ENCODE results near the gene NOL4L. TPM values are rescaled to one million over a fixed set of nuclear protein-coding genes. Genes with fewer than 3 reads are reported as not detected.
A peak's percentile ranks its signal among the peaks of the same experiment; 100 is the strongest.
"Not testable (repeated sequence)": the region's sequence is repeated elsewhere in the genome, so short reads cannot be mapped to it uniquely, and the experiment has no call there.

Gene NOL4L
- polyA plus RNA-seq, 1 experiment, result 10.9 TPM

DNA sequence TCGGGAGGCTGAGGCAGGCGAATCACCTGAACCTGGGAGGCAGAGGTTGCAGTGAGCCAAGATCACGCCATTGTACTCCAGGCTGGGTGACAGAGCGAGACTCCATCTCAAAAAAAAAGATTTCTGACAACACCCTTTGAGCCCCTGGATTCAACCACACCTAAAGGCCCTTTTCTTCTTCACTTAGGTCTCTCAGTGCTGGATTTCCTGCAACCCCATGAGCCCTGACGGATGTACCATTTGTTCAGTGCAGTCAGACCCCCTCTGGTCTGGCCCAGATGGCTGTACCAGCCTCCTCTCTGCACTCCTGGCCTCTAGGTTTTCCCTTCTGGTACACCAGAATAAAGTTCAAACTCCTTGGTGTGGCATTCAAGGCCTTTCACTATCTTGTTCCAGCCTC lies 9.1 kb upstream of the NOL4L start:
- ChIA-PET POLR2A (no interaction called here), CTCF (no interaction called here)
- Histone ChIP-seq H3K27me3 (ENCODE audit: control insufficient read depth, insufficient read depth, low read length) (peaks cover 2% of the 10 kb centered on the region; the same call in 1 of the 2 replicates), H3K36me3 (ENCODE audit: control insufficient read depth, insufficient read depth, low read length) (no peaks in the 10 kb centered on the region), H3K4me3 (ENCODE audit: low read depth, low read length) (no peak overlapping the region)
- DNase-seq (ENCODE audit: low read depth), result no peak
- TF ChIP-seq, protein P1, sequence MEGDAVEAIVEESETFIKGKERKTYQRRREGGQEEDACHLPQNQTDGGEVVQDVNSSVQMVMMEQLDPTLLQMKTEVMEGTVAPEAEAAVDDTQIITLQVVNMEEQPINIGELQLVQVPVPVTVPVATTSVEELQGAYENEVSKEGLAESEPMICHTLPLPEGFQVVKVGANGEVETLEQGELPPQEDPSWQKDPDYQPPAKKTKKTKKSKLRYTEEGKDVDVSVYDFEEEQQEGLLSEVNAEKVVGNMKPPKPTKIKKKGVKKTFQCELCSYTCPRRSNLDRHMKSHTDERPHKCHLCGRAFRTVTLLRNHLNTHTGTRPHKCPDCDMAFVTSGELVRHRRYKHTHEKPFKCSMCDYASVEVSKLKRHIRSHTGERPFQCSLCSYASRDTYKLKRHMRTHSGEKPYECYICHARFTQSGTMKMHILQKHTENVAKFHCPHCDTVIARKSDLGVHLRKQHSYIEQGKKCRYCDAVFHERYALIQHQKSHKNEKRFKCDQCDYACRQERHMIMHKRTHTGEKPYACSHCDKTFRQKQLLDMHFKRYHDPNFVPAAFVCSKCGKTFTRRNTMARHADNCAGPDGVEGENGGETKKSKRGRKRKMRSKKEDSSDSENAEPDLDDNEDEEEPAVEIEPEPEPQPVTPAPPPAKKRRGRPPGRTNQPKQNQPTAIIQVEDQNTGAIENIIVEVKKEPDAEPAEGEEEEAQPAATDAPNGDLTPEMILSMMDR (IDR thresholded peaks at IDR 0.05; ENCODE audit: insufficient read depth, low read depth, low read length), result no peak

DNA sequence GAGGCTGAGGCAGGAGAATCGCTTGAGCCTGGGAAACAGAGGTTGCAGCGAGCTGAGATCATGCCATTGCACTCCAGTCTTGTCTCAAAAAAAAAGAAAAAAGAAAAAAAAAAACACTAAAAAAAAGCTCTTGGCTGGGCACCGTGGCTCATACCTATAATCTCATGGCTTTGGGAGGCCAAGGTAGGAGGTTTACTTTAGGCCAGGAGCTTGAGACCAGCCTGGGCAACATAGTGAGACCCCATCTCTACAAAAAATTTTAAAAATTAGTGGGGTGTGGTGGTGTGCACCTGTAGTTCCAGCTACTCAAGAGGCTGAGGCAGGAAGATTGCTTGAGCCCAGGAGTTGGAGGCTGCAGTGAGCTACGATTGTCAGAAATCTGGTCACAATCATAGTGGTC lies 7.5 kb upstream of the NOL4L start:
- POLR2A ChIA-PET; H3K36me3 ChIP-seq (ENCODE audit: control insufficient read depth, insufficient read depth, low read length); DNase-seq (ENCODE audit: low read depth); H3K27me3 ChIP-seq (ENCODE audit: control insufficient read depth, insufficient read depth, low read length); H3K4me3 ChIP-seq (ENCODE audit: low read depth, low read length); CTCF ChIA-PET: not testable (repeated sequence)

DNA sequence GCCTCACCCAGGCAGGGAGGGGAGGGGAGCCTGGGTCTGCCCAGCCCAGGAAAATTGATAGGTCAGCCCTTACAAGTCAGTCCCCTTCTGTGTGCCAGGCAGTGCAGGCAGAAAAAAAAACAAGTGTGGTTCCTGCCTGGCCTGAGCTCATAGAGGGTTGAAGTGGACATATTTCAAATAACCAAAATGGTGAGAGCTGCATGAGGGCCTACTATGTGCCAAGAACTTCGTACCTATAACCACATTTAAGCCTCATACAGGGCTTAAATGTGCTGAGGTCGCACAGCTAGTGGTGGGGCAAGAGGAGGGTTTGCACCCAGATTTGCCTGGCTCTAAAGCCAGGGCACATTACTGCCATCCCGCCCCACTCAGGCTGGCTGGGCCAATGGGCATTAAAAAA lies 6.9 kb upstream of the NOL4L start:
- TF ChIP-seq, protein P1 (IDR thresholded peaks at IDR 0.05; ENCODE audit: insufficient read depth, low read depth, low read length), result no peak
- Histone ChIP-seq H3K27me3 (ENCODE audit: control insufficient read depth, insufficient read depth, low read length) (peaks cover 2% of the 10 kb centered on the region), H3K36me3 (ENCODE audit: control insufficient read depth, insufficient read depth, low read length) (no peaks in the 10 kb centered on the region), H3K4me3 (ENCODE audit: low read depth, low read length) (no peak overlapping the region)
- POLR2A ChIA-PET, result no interaction called here
- no peak for DNase-seq (ENCODE audit: low read depth)
- CTCF ChIA-PET, result interaction anchor here (0.6 kb wide), 1 partner anchor 48 kb away, joined by 3 read pairs; no protein-coding TSS in a partner anchor

DNA sequence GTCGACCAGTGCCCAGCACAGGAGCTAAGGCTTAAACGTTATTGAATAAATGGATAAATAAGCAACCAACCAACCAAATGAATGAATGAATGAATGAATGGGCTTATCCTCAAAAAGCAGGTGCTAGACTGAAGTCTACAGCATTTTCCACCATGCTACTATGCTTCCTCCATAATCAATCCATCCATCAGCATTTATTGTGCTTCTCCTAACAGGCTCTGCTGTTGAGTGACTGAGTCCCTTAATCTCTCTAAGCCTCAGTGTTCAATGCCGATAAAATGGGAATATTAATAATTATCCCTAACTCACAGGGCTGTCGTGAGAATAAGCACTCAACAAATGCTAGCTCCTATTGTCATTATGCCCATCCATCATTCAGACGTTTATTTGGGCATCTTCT lies 4.6 kb upstream of the NOL4L start:
- H3K27me3 ChIP-seq (ENCODE audit: control insufficient read depth, insufficient read depth, low read length), result peaks cover 9% of the 10 kb centered on the region
- ChIA-PET POLR2A (no interaction called here), CTCF (no interaction called here)
- no peak overlapping the region for H3K4me3 ChIP-seq (ENCODE audit: low read depth, low read length)
- TF ChIP-seq, protein P1 (IDR thresholded peaks at IDR 0.05; ENCODE audit: insufficient read depth, low read depth, low read length), result no peak
- DNase-seq (ENCODE audit: low read depth), result no peak
- H3K36me3 ChIP-seq (ENCODE audit: control insufficient read depth, insufficient read depth, low read length), result no peaks in the 10 kb centered on the region

DNA sequence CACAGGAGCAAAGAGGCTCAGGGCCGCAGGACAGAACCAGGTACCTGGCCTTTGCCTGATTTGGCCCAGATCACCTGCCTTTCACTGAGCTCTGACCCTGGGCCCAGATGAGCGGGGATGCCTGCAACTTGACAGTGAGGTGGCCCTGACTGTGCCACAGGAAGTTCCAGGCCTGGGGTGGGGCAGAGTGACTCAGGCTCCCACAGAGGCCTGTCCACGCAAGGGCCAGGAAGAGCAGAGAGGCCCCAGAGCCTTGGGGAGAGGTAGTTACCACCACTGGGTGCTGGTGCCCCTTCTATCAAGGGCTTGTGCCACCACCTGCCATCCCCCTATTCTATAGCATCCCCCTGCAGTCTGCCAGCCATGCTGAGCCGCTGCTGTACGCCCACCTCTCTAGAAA lies 4.1 kb upstream of the NOL4L start:
- Histone ChIP-seq H3K27me3 (ENCODE audit: control insufficient read depth, insufficient read depth, low read length) (peaks cover 9% of the 10 kb centered on the region), H3K4me3 (ENCODE audit: low read depth, low read length) (no peak overlapping the region), H3K36me3 (ENCODE audit: control insufficient read depth, insufficient read depth, low read length) (no peaks in the 10 kb centered on the region)
- ChIA-PET POLR2A (no interaction called here), CTCF (no interaction called here)
- DNase-seq (ENCODE audit: low read depth), result peak; percentile 5
- TF ChIP-seq, protein P1 (IDR thresholded peaks at IDR 0.05; ENCODE audit: insufficient read depth, low read depth, low read length), result no peak

DNA sequence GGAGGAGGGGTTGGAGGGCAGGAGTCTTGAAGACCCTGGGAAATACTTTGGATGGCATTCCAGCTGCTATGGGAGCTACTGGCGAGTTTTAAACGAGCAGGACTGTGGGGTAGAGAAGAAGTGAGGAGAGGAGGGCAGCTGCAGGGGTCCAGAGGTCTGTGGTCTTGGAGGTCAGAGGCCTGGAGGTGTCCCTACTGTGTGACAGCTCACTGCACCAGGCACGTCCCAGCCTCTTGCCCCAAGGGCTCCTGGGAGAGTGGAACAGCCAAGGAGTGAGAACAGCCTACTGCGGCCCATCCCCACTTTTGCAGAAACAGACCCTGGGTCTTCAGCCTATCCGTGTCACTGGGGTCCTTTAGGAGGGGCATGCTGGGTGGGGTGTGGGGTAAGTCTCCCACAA lies 2.9 kb upstream of the NOL4L start:
- CTCF ChIA-PET, result interaction anchor here (0.6 to 1.5 kb wide), 2 partner anchors 11 to 16 kb away, joined by 5 to 7 read pairs; no protein-coding TSS in a partner anchor
- no peaks in the 10 kb centered on the region for H3K36me3 ChIP-seq (ENCODE audit: control insufficient read depth, insufficient read depth, low read length)
- TF ChIP-seq, protein P1 (IDR thresholded peaks at IDR 0.05; ENCODE audit: insufficient read depth, low read depth, low read length), result no peak
- no peak overlapping the region for H3K4me3 ChIP-seq (ENCODE audit: low read depth, low read length)
- POLR2A ChIA-PET, result no interaction called here
- DNase-seq (ENCODE audit: low read depth), result no peak
- peaks cover 9% of the 10 kb centered on the region for H3K27me3 ChIP-seq (ENCODE audit: control insufficient read depth, insufficient read depth, low read length)

Data from BJ (cell line).